A673 (cell line): ENCODE measurements around the gene EXOSC7. TPM values are rescaled to one million over a fixed set of nuclear protein-coding genes. Genes with fewer than 3 reads are reported as not detected.
A peak's percentile ranks its signal among the peaks of the same experiment; 100 is the strongest.

Experiments
- BruUV-seq: library from RNA; stranded (reverse); fragments of 400-500 nt; replicated peaks from 2 replicates; lab custom pipeline; 2021; lab: Mats Ljungman, UMichigan
- CTCF ChIA-PET: fragments of 300-600 bp; sonication (Branson Sonifier 250); formaldehyde crosslinking; loops from one replicate; lab custom pipeline; 2022; ENCODE audit warnings: antibody characterized with exemption; lab: Charles Lee
- POLR2A ChIA-PET: fragments of 300-600 bp; sonication (Branson Sonifier 250); formaldehyde crosslinking; loops from one replicate; lab custom pipeline; 2022; ENCODE audit warnings: antibody characterized with exemption; ENCODE audit not compliant: low non-redundant PET; lab: Charles Lee
- DNase-seq: peaks from one replicate; pipeline ENCODE4 v3.0.0-alpha.2; 2015; ENCODE audit warnings: low spot score
- H3K27ac ChIP-seq: fragments of 200-600 bp; sonication (generic); 2 replicates; pipeline ENCODE4 v1.5.1; 2016; ENCODE audit warnings: mixed run types, low read depth, mild to moderate bottlenecking, mixed read lengths, antibody characterized with exemption, low read length; ENCODE audit not compliant: poor library complexity, severe bottlenecking
- H3K27me3 ChIP-seq: fragments of 200-600 bp; sonication (generic); replicated peaks from 2 replicates; pipeline ENCODE4 v1.6.1; 2017; ENCODE audit warnings: mixed run types, low read depth, mild to moderate bottlenecking, mixed read lengths, antibody characterized with exemption, low read length; ENCODE audit not compliant: insufficient read depth, poor library complexity
- H3K36me3 ChIP-seq: fragments of 200-600 bp; sonication (generic); 2 replicates; pipeline ENCODE4 v1.6.1; 2016; ENCODE audit warnings: mixed run types, mild to moderate bottlenecking, mixed read lengths, antibody characterized with exemption, low read length; ENCODE audit not compliant: insufficient read depth, poor library complexity, severe bottlenecking
- H3K4me1 ChIP-seq: fragments of 200-600 bp; sonication (generic); 2 replicates; pipeline ENCODE4 v1.6.1; 2017; ENCODE audit warnings: mixed run types, mild to moderate bottlenecking, mixed read lengths, antibody characterized with exemption, low read length; ENCODE audit not compliant: insufficient read depth, poor library complexity, severe bottlenecking
- H3K4me3 ChIP-seq: fragments of 200-600 bp; sonication (generic); 2 replicates; pipeline ENCODE4 v1.5.1; 2016; ENCODE audit warnings: low read depth, mixed run types, mild to moderate bottlenecking, mixed read lengths, low read length; ENCODE audit not compliant: poor library complexity, severe bottlenecking
- H3K9me3 ChIP-seq: fragments of 200-600 bp; sonication (generic); 2 replicates; pipeline ENCODE4 v1.6.1; 2016; ENCODE audit warnings: mixed run types, low read depth, mild to moderate bottlenecking, mixed read lengths, antibody characterized with exemption, low read length; ENCODE audit not compliant: poor library complexity, severe bottlenecking
- CTCF ChIP-seq: fragments of 300-800, 200-600 bp; sonication (generic); conservative IDR thresholded peaks from 2 replicates; pipeline ENCODE4 v1.5.1; 2017; ENCODE audit warnings: low read depth, mild to moderate bottlenecking, antibody characterized with exemption, low read length, moderate library complexity, mixed read lengths
- EZH2 ChIP-seq: fragments of 200-600 bp; sonication (generic); IDR thresholded peaks from 2 replicates; pipeline ENCODE4 v1.6.1; 2017; ENCODE audit warnings: borderline replicate concordance, low read depth, mild to moderate bottlenecking, mixed read lengths, antibody characterized with exemption, low read length; ENCODE audit not compliant: poor library complexity, severe bottlenecking
- intact Hi-C: fragments of 100-400 bp; cut with micrococcal nuclease; formaldehyde crosslinking; loops from one replicate; pipeline ENCODE4 v1.10.0; 2022; ENCODE audit not compliant: unreplicated experiment
- total RNA-seq: library from RNA; stranded (reverse); gene quantifications from 2 replicates; pipeline ENCODE4 v1.2.3, GENCODE V29; 2021

The EXOSC7 gene
- total RNA-seq, 1 experiment from 2014 or later, result 47.4 TPM

- H3K36me3 ChIP-seq, result peaks cover 3% of the 10 kb centered on the region
- no peak for TF ChIP-seq CTCF
- TF ChIP-seq EZH2, result no peak
- H3K27ac ChIP-seq, result peak overlapping the region; percentile 100
- H3K9me3 ChIP-seq, result no peaks in the 10 kb centered on the region
- ChIA-PET CTCF (no interaction called here), POLR2A (no interaction called here)
- H3K27me3 ChIP-seq, result no peaks in the 10 kb centered on the region
- intact Hi-C loops, result no loop called here
- H3K4me3 ChIP-seq, result no peak overlapping the region
- peaks cover 70% of the 10 kb centered on the region for H3K4me1 ChIP-seq
- BruUV-seq, result no TSS peak
- DNase-seq, result no peak
Observed at GRCh38 chr3:44969154-44969827, 6.8 kb upstream of the EXOSC7 start.

GRCh38 chr3:44969828-44970179 is 6.2 kb upstream of the EXOSC7 start:
- Histone ChIP-seq H3K27me3 (no peaks in the 10 kb centered on the region), H3K9me3 (no peaks in the 10 kb centered on the region), H3K27ac (peak overlapping the region; percentile 100), H3K4me1 (peaks cover 65% of the 10 kb centered on the region), H3K36me3 (peaks cover 3% of the 10 kb centered on the region), H3K4me3 (no peak overlapping the region)
- intact Hi-C loops, result no loop called here
- ChIA-PET POLR2A (no interaction called here), CTCF (no interaction called here)
- DNase-seq, result no peak
- no TSS peak for BruUV-seq
- TF ChIP-seq EZH2, result no peak
- TF ChIP-seq CTCF, result no peak

- Histone ChIP-seq H3K4me1 (peaks cover 53% of the 10 kb centered on the region), H3K27ac (peak overlapping the region; percentile 100), H3K9me3 (no peaks in the 10 kb centered on the region), H3K4me3 (no peak overlapping the region), H3K36me3 (peaks cover 3% of the 10 kb centered on the region), H3K27me3 (no peaks in the 10 kb centered on the region)
- no TSS peak for BruUV-seq
- CTCF ChIA-PET, result no interaction called here
- no peak for DNase-seq
- POLR2A ChIA-PET, result no interaction called here
- intact Hi-C loops, result no loop called here
- TF ChIP-seq EZH2 (no peak), CTCF (no peak)
Observed at GRCh38 chr3:44970926-44971490, 5.0 kb upstream of the EXOSC7 start.
